NK-92 (cell line): ENCODE data around the gene TMEM87A.

Source experiments
- DNase-seq: peaks from one replicate; lab custom pipeline; 2025; ENCODE audit not compliant: unreplicated experiment; lab: John Stamatoyannopoulos, UW

Gene TMEM87A

DNA sequence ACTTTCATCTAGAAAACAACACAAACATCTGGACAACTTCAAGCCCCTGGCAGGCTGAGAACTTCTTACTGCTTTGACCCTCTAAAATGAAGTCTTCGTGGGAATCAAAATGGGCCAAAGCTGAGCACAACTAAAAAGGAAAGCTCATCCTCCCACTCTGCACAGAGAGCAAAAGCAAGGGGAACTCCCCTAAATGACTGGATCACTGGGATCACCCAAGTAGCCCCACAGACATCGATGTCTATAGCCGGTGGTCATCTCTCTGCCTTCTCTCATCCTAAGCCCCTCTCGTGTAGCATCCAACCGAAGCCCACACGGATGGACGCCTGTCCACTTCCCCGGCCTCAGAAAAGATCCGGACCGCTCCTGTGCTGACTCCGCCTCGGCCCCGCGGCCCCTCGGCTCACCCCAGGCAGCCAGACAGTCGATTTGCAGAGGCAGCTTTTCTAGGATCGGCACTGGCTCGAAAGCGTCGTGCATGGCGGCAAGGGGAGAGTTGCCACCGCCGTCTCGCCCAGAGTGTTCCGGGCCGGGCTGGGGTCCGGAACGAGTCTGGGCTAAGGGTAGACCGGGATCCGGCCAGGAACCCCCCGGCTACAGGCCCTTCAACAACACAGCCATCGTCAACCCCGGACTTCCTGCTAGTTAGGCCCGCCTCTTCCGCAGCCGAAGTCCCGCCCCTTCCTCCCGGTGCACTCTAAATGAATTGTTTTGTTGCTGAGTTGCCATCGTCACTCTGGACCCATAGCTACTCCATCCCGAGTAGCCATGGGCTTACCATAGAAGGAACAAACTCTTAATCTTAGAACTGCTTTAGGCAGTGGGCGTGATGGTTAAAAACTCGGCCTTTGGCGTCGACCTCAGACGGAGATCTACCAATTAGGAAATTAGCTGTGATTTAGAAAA lies 65.3 kb downstream of the TMEM87A start, which contains the start of gene VPS39:
Gene VPS39 (minus strand): TSS at position 631 of the 906 bp plus-strand sequence. CDS start 151 bp downstream, at position 480.
- DNase-seq: no peak

DNA sequence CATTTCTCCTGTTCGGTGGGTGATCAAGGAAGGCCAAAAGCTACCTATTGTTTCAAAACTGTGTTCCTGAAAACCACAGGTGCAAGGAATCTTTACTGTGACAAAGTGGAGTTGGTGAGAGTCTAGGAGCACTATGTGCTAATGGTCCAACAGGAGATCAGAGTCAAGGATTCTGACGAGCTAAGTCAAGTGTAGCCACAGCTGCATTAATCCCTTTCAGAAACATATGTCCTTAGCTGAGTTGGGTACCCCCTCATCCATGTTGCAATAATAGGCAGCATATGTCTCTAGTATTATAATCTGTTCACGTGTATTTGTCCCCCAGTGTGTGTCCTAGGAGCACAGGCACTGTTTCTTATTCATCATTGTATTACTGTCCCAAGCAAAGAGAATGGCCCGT lies 66.8 kb downstream of the TMEM87A start:
- no peak for DNase-seq

DNA sequence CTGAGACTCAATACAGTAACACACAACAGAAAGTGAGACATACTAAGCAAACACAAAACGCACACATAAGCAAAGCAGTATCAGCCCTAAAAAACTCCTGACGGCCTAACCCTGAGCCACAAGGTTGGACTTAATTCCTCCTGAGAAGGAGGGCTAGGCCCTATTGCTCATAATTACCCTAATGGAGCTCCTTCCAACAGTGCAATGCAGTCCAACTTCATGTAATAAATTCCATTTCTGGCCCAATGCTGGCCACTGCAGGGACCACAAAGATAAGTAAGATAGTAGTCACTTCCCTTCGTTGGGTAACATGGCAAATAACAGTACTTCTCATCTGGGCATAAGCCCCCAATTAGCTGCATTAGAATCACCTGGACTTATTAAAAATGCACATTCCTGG lies 69.3 kb downstream of the TMEM87A start:
- DNase-seq: no peak

DNA sequence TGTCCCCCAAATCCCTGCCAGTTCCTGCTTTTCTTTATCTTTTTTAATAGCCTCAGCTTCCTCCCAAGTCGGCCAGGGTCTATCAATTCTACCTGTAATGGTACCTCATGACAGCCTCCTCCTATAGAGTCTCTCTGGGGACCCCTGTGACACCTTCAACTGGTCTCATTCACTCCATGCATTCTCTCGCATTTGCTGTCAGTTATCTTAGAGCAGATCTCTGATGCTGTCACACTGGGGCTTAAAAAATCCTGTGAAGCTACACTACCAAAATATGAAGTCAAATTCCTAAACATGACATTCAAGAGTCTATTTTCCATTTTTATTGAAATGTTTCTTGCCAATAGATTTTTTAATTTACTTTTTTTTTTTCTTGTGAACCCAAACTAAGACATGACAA lies 70.6 kb downstream of the TMEM87A start:
- no peak for DNase-seq

DNA sequence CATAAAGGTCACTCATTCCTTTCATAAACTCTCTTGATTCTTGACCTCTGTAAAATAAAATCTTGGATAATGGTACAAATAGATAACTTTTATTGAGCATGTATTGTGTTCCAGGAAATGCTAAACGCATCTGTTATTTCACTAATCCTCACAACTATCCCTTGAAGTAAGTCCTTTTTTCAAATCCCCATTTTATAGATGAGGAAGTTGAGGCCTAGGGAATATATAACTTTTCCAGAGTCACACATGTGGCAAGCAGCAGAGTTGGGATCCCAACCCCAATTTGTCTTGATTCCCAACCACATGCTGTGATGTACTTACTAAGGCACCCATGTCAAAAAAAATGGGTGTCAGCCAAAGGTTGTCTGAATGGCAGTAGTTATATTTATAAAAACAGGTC lies 71.4 kb downstream of the TMEM87A start:
- no peak for DNase-seq

DNA sequence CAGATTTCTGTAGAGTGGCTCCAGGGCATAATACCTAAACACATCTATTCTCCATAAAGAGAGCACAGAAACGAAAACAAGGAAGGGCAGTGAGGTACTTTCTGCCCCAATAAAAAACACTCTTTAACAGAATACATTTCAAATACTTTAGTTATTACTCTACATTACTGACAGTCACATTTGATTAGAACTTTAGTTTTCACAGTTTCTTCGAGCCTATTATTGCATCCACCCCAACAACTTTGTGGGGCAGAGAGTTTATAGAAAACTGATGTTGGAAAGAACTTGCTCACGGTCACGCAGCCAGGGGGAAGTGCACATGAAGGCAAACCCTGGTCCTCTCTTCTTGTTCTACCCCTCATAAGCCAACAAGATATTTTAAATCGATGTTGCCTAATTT lies 74.1 kb downstream of the TMEM87A start:
- DNase-seq: no peak

DNA sequence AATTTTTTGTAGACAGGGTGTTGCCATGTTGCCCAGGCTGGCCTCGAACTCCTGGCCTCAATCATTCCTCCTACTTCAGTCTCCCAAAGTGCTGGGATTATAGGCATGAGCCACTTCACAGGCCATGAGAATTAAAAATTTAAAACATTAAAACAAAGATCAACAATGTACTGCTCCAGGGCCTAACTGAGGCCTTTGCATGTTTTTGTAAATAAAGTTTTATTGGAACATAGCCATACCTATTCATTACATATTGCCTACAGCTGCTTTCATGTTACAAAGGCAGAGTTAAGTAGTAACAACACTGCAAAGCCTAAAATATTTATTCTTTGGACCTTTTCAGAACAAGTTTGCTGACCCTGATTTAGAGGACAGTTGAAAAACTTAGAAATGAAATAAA lies 74.7 kb downstream of the TMEM87A start:
- no peak for DNase-seq

DNA sequence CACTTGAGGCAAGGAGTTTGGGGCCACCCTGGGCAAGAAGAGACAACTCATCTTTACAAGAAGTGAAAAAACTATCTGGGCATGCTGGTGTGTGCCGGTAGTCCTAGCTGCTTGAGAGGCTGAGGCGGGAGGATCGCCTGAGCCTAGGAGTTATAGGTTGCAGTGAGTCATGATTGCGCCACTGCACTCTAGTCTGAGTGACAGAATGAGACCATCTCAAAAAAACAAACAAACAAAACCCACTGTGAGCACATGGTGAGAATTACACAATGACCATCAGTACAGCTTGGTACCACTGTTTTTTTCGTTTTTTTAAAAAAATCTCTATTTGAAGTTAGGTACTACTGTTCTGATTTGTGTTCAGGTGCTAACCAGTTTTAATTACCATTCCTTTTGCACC lies 78.7 kb downstream of the TMEM87A start:
- no peak for DNase-seq

DNA sequence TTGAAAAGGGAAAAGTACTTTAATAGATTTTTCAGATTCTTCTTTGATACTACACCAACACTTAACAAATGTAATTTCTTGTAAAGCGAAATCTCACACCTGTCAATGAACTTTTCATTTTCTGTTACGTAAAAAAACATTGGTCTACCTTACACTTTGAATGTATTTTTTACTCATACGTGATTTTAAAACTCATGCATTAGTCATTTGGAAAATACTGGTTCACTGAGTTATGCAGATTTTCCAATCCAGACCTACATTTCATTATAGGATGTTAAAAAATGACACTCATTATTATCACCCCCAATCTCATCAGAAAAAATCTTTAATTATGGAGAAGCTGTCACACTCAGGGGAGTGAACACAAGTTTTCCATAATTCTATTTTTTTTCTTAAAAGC lies 79.8 kb downstream of the TMEM87A start:
- DNase-seq: no peak

DNA sequence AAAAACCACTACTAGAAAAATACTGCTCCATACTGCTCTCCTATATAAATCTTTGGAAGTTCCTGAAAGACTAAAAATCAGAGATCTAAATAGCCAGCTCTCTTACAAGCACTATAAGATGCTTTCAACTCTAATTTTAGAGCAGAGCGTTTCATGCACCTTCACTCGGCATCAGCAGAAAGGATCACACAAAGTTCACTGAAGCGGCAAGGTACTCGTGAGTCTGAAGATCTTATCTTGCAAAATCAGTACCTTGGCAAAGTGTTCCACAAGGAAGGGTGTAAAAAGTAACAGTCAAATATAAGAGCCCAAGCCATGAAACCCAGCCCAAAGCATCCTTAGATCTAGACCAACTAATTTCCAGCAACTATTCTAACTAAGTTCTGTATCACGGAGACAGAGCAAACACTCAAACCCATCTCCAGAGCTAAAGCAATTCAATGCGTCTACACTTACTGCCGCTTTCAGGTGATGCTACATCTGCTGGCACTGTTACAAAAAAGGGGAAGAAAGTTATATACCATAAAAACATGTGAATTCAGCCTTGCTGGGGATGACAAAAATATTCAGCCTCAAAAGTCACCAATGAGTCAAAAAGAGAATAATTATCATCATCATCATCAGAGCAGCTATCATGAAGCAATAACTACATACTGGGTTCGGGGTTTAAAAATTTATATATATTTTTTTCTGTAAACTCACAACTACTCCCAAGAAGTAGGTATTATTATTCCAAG lies 81.5 kb downstream of the TMEM87A start:
- DNase-seq: no peak

DNA sequence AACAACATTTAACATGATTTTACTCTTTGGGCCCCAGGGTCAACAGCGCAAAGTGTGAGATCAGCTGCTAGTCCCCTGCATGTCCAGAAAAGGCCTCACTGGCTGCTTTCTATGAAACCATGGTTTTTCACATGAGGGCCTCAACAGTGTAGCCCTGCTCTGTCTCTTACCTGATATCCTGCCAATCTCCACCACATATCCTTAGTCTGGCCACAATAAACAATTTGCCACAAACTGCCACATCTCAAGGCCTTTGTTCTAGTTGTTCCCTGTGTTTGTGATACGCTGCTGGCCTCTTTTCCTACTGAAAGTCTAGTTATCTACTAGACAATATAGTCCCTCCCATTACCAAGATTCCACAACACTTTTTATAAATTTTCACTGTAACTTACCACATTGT lies 82.9 kb downstream of the TMEM87A start:
- no peak for DNase-seq

DNA sequence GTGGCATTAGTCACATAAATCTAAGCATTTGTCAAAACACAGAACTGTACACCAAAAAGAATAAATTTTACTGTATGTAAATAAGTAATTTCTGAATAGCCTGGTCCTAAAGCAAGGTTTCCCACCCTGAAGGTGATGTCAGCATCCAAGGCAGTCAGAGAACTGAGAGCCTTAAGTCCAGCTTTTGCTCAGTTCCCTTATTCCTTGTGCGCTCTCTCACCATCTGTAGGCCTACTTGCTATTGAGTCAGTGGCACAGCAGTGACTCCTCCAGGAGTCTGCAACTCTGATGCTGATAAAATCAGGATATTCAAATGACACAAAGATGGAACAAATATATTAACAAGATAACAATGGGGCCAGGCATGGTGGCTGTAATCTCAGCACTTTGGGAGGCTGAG lies 87.4 kb downstream of the TMEM87A start:
- DNase-seq: no peak

DNA sequence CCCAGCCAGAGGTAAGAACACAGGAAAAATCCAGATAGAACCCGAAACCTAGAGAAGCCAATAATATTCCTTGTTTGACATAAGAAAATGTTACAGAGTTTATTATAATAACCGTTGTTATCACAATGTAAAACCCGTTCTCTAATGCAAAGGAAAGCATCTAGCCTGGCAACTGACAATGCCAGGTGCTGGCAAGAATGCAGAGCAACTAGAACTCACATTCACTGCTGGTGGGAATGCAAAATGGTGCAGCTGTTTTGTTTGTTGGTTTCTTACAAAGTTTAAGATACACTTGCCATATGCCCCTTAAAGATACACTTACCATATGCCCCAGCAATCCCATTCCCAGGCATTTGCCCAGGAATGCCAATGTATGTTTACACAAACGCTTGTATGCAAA lies 88.5 kb downstream of the TMEM87A start:
- DNase-seq: no peak

DNA sequence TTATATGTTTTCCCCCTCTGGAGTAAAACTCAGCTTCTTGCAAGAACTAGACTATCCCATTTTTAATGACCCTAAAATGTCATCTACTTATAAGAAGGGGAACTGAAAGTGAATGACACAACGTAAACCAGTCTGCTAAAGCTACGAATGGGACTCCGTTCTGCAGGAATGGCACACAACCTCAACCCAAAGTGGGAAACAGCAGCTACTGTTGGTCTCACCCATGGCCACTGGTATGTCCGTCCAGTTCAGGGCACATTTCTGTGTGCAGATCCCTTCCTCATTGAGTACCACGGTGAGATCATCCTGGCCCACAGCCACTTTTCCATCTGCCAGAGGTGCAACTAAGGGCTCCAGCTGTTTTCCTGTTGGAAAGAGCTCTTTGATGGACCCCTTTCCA lies 88.9 kb downstream of the TMEM87A start:
- DNase-seq: no peak

DNA sequence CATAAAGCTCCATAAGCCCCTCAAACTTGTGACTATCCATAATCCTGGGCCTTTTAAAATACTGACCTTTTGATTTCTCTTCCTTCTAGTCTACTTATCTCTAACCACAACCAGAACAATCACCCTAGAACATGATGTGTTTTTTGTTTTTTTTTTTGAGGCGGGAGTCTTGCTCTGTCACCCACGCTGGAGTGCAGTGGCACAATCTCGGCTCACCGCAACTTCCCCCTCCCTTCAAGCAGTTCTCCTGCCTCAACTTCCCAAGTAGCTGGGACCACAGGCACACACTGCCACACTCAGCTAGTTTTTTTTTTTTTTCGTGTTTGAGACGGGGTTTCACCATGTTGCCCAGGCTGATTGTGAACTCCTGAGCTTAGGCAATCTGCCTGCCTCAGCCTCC lies 90.3 kb downstream of the TMEM87A start:
- DNase-seq: no peak

DNA sequence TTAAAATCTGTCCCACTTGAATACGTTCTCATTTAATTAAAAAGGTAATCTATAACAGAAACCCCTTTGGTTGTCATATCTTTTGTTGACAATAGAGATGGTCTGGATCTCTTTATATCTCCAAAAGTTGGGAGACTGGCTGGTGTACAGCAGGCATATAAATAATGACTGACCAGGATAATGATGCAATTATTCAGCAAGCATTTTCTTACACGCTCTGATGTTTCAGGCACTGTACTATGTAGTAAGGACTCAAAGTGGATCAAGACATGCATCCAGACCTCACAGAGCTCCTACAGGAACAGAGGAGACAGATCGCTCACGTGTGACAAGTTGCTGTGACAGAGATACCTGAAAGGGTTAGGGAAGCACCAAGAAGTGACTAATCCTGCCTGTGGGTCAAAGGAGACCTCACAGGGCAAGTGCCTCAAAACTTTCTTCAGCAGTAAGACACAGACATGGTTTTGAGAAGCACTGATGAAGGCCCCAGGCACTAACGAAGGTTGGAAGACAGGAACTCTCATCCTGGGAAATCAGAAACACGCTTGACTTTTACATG lies 90.8 kb downstream of the TMEM87A start:
- DNase-seq: no peak

DNA sequence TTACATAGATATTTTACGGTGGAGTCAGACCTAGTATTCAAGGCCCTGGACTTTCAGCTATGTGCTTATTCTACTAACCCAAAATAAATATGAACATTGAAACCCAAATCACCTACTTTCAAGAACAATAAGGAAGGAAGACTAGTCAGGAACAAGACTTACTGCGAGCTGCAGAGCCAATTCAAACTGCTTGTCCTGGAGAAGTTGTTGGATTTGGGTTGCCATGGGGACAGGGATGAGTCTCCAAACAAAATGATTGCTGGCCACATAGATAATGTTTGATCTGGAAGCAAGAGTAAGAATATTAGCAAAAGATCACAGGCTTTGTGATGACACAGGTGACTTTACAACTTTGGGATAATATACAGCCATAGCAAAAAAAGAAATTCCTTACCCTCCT lies 95.2 kb downstream of the TMEM87A start:
- no peak for DNase-seq

DNA sequence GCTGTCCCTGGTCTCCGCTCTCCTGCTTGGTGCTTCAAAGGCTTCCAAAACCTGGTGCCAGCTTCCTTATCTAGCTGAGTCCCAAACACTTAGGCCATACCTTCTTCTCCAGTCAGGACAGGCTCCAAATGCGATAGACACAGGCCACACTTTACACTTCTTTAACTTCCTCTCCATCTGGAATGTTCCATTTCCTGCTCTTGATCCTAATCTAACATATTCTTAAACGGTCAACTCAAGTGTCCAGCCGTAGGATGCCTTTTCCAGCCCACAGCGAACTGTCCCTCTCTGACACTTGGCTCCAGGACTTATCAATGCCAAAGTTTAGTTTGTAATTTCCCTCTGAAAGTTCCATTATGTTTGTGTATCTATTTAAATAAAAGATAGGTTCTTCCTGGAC lies 97.6 kb downstream of the TMEM87A start:
- no peak for DNase-seq

DNA sequence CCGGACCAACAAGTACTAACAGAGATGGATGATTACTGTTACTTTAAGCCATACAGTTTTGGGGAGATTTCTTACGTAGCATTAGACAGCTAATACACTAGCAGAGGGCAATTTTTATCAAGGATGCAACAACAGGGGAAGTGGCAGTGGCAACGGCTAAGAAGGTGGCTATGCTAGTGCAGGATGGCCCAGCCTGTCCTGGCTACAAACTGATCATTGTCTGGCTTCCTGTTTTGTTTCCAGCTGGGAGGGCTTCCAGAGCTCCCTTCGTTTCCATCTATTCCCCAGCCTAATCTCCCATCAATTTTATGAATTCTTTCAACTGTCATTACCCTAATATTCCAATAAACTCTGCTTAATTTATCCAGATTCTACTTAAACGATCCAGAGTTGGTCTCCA lies 100.8 kb downstream of the TMEM87A start:
- no peak for DNase-seq

DNA sequence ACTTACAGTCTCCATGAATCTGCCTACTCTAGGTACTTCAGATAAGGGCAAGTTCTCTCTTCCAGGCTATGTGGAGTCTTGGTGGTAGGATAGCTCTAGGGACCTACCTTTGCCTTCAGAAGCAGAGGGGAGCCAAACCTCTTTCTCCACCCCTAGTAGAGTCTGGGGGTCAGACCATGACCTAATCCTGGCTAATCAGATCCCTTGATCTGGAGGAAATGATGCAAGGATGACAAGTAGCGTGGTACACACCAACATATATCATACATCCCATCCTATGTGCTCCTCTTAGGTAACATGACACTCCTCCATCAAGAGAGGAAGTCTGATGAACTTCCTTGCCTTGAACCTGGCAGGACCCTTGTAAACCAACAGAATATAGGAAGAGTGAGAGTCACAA lies 101.4 kb downstream of the TMEM87A start:
- no peak for DNase-seq

DNA sequence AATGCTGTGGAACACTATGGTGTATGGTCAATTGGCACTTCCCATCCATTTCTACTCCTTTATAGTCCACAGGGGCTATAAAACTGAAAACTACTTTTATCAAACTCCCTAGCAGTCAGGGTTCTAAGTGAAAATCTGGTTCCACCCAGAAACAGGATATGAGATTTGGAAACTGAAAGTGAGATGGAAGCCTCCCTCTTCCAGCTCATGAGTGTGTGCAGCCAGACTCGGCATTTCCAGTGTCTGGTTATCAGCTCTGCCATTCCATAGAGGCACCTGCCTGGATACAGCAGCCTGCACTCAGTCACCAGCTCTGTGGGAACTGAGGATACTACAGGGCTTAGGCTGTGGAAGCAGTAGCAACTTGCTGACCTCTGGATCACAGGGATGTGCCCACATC lies 102.1 kb downstream of the TMEM87A start:
- DNase-seq: no peak
